ENCODE data around the gene VWA3B. TPM values are rescaled to one million over a fixed set of nuclear protein-coding genes. Genes with fewer than 3 reads are reported as not detected.

Gene VWA3B
- total RNA-seq: 1.3 TPM

GRCh38 chr2:98086491-98087446 lies at the start of gene VWA3B:
Gene VWA3B (plus strand): TSS chr2:98087167. CDS start chr2:98093093, 5,926 bp downstream.

GRCh38 chr2:98346311-98347236 lies 259.6 kb downstream of the VWA3B start, which contains the start of gene CNGA3:
Gene CNGA3 (plus strand): TSS chr2:98346456. CDS start chr2:98369976, 23,520 bp downstream.

Other genes starting within 250 kb of the VWA3B start
- 84.5 TPM for gene TMEM131, start 91.2 kb upstream of the VWA3B start, total RNA-seq